ENCODE data around the gene YWHAG. TPM values are rescaled to one million over a fixed set of nuclear protein-coding genes. Genes with fewer than 3 reads are reported as not detected.

Gene YWHAG
- total and polyA plus RNA-seq, 12 donors = 63.7 to 262 (median 205) TPM

DNA sequence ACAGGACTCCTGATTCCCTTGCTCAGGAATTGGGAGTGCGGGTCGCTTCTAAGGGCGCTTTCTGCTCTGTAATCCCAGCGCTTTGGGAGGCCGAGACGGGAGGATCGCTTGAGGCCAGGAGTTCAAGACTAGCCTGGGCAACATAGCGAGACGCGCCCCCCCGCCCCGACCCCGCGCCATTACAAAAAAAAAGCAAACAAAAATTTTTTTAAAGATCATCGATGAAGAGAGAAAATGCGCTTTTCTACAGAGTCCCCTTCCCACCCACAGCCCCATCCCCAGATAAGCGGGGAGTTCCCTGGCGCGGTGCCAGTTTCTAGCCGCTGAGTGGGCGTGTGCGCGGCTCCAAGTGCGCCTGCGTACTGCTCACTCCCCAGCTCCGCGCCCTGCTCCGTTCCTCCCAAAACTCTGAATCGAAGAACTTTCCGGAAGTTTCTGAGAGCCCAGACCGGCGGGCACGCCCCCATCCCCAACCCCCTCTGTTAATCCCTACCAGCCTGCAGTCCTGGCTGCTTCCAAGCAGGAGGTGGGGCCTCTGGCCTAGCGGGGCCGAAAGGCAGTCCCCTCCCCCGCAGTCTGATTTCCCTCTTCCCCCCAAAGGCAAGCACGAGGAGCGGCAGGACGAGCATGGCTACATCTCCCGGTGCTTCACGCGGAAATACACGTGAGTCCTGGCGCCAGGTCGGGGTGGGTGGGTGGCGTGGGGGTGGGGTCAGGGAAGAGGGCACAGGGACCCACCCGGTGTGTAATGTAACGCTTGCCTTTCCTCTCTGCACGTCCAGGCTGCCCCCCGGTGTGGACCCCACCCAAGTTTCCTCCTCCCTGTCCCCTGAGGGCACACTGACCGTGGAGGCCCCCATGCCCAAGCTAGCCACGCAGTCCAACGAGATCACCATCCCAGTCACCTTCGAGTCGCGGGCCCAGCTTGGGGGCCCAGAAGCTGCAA is 55.3 kb downstream of the YWHAG start:
- WGBS, 2 donors = 1 to 3% methylated on average over 54 to 56 of the region's 56 CpGs
- ATAC-seq = peak; percentile 44 to 76 (median 64)
- peak; percentile 89 to 90 for DNase-seq
- Histone ChIP-seq H3K4me1 (peaks cover 10 to 50% (median 35%) of the 10 kb centered on the region in 9 donors), H3K36me3 (peaks cover 0 to 14% (median 9%) of the 10 kb centered on the region in 9 donors), H3K4me3 (peak overlapping the region; percentile 72 to 100 (median 98)), H3K9me3 (no peaks in the 10 kb centered on the region), H3K27ac (peak overlapping the region; percentile 93 to 100 (median 100)), H3K27me3 (peaks cover 0 to 7% (median 0%) of the 10 kb centered on the region in 7 donors)
- TF ChIP-seq CTCF (IDR thresholded peaks at IDR 0.05) = no peak
- intact Hi-C loops (cut with DNase I) = no loop called here

DNA sequence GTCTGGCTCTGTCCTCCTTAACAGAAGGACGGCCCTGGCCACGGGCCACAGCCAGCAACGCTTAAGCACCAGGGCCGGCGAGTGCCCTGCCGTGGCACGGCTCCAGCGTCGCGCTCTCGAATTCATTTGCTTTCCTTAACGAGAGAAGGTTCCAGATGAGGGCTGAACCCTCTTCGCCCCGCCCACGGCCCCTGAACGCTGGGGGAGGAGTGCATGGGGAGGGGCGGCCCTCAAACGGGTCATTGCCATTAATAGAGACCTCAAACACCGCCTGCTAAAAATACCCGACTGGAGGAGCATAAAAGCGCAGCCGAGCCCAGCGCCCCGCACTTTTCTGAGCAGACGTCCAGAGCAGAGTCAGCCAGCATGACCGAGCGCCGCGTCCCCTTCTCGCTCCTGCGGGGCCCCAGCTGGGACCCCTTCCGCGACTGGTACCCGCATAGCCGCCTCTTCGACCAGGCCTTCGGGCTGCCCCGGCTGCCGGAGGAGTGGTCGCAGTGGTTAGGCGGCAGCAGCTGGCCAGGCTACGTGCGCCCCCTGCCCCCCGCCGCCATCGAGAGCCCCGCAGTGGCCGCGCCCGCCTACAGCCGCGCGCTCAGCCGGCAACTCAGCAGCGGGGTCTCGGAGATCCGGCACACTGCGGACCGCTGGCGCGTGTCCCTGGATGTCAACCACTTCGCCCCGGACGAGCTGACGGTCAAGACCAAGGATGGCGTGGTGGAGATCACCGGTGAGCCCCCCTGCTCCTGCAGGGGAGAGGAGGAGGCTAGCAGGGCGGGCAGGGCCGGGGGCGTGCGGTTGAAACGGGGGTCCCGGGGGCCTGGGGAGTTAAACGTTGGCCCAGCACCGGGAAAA is 56.2 kb downstream of the YWHAG start, which contains the start of gene HSPB1:
Gene HSPB1 (plus strand): TSS at position 327 of the 855 bp plus-strand sequence. CDS start 40 bp downstream, at position 367.
- peaks cover 0 to 7% (median 0%) of the 10 kb centered on the region in 7 donors for H3K27me3 ChIP-seq
- DNase-seq = peak; percentile 96 to 97
- ATAC-seq = peak; percentile 78 to 89 (median 85)
- WGBS, 2 donors = 0 to 2% methylated on average over 75 of the region's 75 CpGs
- TF ChIP-seq CTCF (IDR thresholded peaks at IDR 0.05) = peak in 2 of 9 donors; percentile 14 to 24
- intact Hi-C loops (cut with DNase I) = loop anchor here in 1 of 10 donors (1.0 kb wide), 1 partner anchor 8 kb away; no protein-coding TSS in a partner anchor
- no peaks in the 10 kb centered on the region for H3K9me3 ChIP-seq
- H3K4me1 ChIP-seq = peaks cover 10 to 48% (median 35%) of the 10 kb centered on the region in 9 donors
- H3K36me3 ChIP-seq = peaks cover 0 to 14% (median 9%) of the 10 kb centered on the region in 9 donors
- H3K27ac ChIP-seq = peak within 1 kb of the TSS; percentile 93 to 100 (median 100)
- peak within 1 kb of the TSS; percentile 72 to 100 (median 98) for H3K4me3 ChIP-seq

DNA sequence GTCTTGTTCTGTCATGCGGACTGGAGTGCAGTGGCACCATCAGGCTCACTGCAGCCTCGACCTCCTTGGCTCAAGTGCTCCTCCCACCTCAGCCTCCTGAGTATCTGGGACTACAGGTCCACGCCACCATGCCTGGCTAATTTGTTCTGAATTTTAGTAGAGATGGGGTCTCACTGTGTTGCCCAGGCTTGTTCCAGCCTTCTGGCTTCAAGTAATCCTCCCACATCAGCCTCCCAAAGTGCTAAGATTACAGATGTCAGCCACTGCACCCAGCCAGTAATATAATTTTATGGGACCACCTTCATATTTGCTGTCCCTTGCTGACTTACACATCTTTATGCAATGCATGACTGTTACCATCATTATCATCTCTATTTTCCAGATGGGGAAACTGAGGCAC is 57.8 kb downstream of the YWHAG start:
- no peak for DNase-seq
- Histone ChIP-seq H3K4me3 (no peak overlapping the region), H3K9me3 (no peaks in the 10 kb centered on the region), H3K36me3 (peaks cover 0 to 14% (median 9%) of the 10 kb centered on the region in 9 donors), H3K4me1 (peaks cover 10 to 38% (median 22%) of the 10 kb centered on the region in 9 donors), H3K27me3 (peaks cover 0 to 7% (median 0%) of the 10 kb centered on the region in 7 donors), H3K27ac (peak overlapping the region in 1 of 10 donors; percentile 100)
- intact Hi-C loops (cut with DNase I) = no loop called here
- no peak for TF ChIP-seq CTCF (IDR thresholded peaks at IDR 0.05)
- 94 to 97% methylated on average over 3 of the region's 3 CpGs for WGBS, 2 donors
- no peak for ATAC-seq
